ENCODE measurements around the gene SPOCK1. TPM values are rescaled to one million over a fixed set of nuclear protein-coding genes. Genes with fewer than 3 reads are reported as not detected.

Gene SPOCK1
- total and polyA plus RNA-seq, 2 of the 13 experiments (the other 11 are each of a cell fraction or from before 2014, with no cell fraction given): 0.18 to 0.29 TPM

DNA sequence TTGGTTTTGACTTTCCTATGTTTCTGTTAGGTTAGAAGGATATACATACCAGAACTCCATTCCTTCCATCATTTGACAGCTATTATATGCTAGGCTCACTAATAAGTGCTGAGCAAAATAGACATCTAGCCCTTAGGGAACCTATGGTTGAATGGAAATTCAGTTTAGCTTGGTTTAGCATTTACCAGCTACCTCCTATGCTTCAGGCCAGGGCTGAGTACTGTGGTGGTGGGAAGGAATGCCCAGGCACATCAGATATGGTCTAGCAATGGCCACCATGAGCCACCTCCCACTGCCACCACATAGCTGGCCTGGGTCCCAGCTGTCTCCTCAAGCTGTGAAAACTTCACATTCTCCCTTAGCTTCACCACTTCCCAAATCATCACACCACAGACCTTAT is 89.4 kb downstream of the SPOCK1 start (continued):
- TF ChIP-seq, protein P1, sequence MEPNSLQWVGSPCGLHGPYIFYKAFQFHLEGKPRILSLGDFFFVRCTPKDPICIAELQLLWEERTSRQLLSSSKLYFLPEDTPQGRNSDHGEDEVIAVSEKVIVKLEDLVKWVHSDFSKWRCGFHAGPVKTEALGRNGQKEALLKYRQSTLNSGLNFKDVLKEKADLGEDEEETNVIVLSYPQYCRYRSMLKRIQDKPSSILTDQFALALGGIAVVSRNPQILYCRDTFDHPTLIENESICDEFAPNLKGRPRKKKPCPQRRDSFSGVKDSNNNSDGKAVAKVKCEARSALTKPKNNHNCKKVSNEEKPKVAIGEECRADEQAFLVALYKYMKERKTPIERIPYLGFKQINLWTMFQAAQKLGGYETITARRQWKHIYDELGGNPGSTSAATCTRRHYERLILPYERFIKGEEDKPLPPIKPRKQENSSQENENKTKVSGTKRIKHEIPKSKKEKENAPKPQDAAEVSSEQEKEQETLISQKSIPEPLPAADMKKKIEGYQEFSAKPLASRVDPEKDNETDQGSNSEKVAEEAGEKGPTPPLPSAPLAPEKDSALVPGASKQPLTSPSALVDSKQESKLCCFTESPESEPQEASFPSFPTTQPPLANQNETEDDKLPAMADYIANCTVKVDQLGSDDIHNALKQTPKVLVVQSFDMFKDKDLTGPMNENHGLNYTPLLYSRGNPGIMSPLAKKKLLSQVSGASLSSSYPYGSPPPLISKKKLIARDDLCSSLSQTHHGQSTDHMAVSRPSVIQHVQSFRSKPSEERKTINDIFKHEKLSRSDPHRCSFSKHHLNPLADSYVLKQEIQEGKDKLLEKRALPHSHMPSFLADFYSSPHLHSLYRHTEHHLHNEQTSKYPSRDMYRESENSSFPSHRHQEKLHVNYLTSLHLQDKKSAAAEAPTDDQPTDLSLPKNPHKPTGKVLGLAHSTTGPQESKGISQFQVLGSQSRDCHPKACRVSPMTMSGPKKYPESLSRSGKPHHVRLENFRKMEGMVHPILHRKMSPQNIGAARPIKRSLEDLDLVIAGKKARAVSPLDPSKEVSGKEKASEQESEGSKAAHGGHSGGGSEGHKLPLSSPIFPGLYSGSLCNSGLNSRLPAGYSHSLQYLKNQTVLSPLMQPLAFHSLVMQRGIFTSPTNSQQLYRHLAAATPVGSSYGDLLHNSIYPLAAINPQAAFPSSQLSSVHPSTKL (CRISPR knock-in tag; IDR thresholded peaks at IDR 0.05): no peak

DNA sequence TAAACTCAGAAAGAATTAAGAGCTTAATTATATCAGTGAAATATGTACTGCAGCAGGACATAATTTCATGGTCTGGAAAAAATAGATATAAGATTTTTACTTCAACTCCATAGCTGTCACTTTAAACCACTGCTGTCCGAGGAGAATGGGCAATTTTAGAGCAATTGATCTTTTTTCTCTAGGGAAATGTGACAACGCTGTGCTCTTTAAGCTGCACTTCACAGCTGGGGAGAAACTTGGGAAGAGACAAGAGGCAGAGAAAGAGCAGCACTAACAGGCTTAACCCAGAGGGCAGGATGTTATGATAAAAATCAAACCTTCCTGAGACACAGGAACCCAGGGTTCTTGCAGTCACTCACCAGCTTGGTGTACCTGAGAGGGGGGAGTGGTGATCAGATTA is 92.0 kb downstream of the SPOCK1 start:
- H3K27ac ChIP-seq (ENCODE audit: extremely low read length, insufficient read depth, low read length): no peak overlapping the region
- ATAC-seq (no peak), FAIRE-seq (no peak), DNase-seq (ENCODE audit: low spot score) (no peak)
- H2AFZ ChIP-seq (ENCODE audit: low read length): no peak overlapping the region
- H3K27me3 ChIP-seq (ENCODE audit: control insufficient read depth in 1 of 2, insufficient read depth in 2 of 2, low read length in 2 of 2): peaks cover 0 to 2% of the 10 kb centered on the region in 2 experiments; a peak in 3 of 5 replicates
- no peaks in the 10 kb centered on the region for H3K79me2 ChIP-seq (ENCODE audit: insufficient read depth, low read length)
- no peaks in the 10 kb centered on the region for H3K36me3 ChIP-seq (replicated peaks in 1 of 2; ENCODE audit: control insufficient read depth in 1 of 2, insufficient read depth in 2 of 2, low read length in 2 of 2)
- ChIA-PET CTCF (ENCODE audit: low intra/inter-chr PET ratio, low total read pairs) (no interaction called here), POLR2A (no interaction called here)
- BruUV-seq (replicated peaks): no TSS peak
- H3K4me1 ChIP-seq (ENCODE audit: insufficient read depth, low read length): no peaks in the 10 kb centered on the region
- intact Hi-C loops (cut with micrococcal nuclease; ENCODE audit: unreplicated experiment): no loop called here
- 2% methylated on average over 2 of the region's 2 CpGs for WGBS (ENCODE audit: low lambda C conversion rate)
- H3K9me3 ChIP-seq (ENCODE audit: low read length): no peaks in the 10 kb centered on the region
- in situ Hi-C loops (cut with HindIII; ENCODE audit: extremely low pct_ligation_motif_present, low pct_unique_long_range_greater_than_20kb): no loop called here
- H3K4me3 ChIP-seq (replicated peaks in 1 of 3; ENCODE audit: insufficient read depth in 1 of 3, low read depth in 2 of 3, low read length in 3 of 3): no peak overlapping the region
- H4K20me1 ChIP-seq (ENCODE audit: insufficient read depth, low read length): no peaks in the 10 kb centered on the region
- no peak overlapping the region for H3K4me2 ChIP-seq (ENCODE audit: low read depth, low read length)
- no peak overlapping the region for H3K9ac ChIP-seq (ENCODE audit: insufficient read depth, low read depth, low read length)
- TF ChIP-seq, protein P2, sequence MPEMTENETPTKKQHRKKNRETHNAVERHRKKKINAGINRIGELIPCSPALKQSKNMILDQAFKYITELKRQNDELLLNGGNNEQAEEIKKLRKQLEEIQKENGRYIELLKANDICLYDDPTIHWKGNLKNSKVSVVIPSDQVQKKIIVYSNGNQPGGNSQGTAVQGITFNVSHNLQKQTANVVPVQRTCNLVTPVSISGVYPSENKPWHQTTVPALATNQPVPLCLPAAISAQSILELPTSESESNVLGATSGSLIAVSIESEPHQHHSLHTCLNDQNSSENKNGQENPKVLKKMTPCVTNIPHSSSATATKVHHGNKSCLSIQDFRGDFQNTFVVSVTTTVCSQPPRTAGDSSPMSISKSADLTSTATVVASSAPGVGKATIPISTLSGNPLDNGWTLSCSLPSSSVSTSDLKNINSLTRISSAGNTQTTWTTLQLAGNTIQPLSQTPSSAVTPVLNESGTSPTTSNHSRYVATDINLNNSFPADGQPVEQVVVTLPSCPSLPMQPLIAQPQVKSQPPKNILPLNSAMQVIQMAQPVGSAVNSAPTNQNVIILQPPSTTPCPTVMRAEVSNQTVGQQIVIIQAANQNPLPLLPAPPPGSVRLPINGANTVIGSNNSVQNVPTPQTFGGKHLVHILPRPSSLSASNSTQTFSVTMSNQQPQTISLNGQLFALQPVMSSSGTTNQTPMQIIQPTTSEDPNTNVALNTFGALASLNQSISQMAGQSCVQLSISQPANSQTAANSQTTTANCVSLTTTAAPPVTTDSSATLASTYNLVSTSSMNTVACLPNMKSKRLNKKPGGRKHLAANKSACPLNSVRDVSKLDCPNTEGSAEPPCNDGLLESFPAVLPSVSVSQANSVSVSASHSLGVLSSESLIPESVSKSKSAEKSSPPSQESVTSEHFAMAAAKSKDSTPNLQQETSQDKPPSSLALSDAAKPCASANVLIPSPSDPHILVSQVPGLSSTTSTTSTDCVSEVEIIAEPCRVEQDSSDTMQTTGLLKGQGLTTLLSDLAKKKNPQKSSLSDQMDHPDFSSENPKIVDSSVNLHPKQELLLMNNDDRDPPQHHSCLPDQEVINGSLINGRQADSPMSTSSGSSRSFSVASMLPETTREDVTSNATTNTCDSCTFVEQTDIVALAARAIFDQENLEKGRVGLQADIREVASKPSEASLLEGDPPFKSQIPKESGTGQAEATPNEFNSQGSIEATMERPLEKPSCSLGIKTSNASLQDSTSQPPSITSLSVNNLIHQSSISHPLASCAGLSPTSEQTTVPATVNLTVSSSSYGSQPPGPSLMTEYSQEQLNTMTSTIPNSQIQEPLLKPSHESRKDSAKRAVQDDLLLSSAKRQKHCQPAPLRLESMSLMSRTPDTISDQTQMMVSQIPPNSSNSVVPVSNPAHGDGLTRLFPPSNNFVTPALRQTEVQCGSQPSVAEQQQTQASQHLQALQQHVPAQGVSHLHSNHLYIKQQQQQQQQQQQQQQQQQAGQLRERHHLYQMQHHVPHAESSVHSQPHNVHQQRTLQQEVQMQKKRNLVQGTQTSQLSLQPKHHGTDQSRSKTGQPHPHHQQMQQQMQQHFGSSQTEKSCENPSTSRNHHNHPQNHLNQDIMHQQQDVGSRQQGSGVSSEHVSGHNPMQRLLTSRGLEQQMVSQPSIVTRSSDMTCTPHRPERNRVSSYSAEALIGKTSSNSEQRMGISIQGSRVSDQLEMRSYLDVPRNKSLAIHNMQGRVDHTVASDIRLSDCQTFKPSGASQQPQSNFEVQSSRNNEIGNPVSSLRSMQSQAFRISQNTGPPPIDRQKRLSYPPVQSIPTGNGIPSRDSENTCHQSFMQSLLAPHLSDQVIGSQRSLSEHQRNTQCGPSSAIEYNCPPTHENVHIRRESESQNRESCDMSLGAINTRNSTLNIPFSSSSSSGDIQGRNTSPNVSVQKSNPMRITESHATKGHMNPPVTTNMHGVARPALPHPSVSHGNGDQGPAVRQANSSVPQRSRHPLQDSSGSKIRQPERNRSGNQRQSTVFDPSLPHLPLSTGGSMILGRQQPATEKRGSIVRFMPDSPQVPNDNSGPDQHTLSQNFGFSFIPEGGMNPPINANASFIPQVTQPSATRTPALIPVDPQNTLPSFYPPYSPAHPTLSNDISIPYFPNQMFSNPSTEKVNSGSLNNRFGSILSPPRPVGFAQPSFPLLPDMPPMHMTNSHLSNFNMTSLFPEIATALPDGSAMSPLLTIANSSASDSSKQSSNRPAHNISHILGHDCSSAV (CRISPR knock-in tag; IDR thresholded peaks at IDR 0.05; ENCODE audit: borderline replicate concordance): no peak
- TF ChIP-seq ZNF335 (CRISPR knock-in tag; IDR thresholded peaks at IDR 0.05) (no peak), ZNF282 (IDR thresholded peaks at IDR 0.05; ENCODE audit: partially characterized antibody) (no peak), FOSL2 (CRISPR knock-in tag; IDR thresholded peaks at IDR 0.05) (no peak), NR2F2 (IDR thresholded peaks at IDR 0.05; ENCODE audit: borderline replicate concordance, low read depth) (no peak), ELF3 (CRISPR knock-in tag; IDR thresholded peaks at IDR 0.05) (no peak), ELF4 (CRISPR knock-in tag; IDR thresholded peaks at IDR 0.05; ENCODE audit: borderline replicate concordance) (no peak), HIVEP1 (CRISPR knock-in tag; IDR thresholded peaks at IDR 0.05) (no peak), HHEX (CRISPR knock-in tag; IDR thresholded peaks at IDR 0.05) (no peak), NFE2L1 (CRISPR knock-in tag; IDR thresholded peaks at IDR 0.05; ENCODE audit: borderline replicate concordance) (no peak), PRPF4 (IDR thresholded peaks at IDR 0.05; ENCODE audit: low read depth, low read length, poor library complexity, severe bottlenecking) (no peak), KLF15 (CRISPR knock-in tag; IDR thresholded peaks at IDR 0.05; ENCODE audit: borderline replicate concordance) (no peak)
